ENCODE results near the gene SPOCD1. TPM values are rescaled to one million over a fixed set of nuclear protein-coding genes. Genes with fewer than 3 reads are reported as not detected.

SPOCD1 gene
- total RNA-seq, 1 donor from 2014 or later: 30.7 TPM

DNA sequence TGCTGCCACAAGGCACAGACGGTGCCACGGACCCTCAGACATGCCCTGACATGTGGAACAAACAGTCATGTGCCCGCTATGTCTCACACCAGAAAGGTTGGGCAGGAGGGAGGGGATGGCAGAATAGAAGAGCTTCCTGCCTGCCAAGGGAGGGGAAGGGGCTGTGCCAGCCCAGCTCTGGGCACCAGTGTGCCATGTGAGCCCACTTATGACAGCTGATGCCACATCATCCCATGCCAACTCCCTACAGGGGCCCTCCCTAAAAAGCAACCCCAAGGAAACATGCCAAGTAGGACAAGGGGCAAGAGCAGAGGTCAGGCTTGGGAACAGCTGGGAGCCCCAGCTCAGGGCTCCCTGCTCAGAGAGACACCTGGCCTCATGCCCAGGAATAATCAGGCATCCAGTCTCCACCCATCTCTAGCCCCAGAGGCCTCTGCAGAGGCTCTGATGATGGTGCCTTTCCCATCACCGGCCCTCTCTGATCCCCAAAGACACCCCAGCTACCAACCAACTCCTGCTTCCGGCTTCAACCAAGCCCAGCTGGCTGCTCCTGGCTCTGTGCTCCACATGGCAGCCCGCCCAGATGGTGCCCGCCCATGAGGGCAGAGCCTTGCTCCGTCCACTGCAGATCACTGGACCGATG is 62.0 kb downstream of the SPOCD1 start:
- intact Hi-C loops (cut with DNase I): no loop called here
- peak overlapping the region; percentile 60 to 70 for H3K27ac ChIP-seq
- no peaks in the 10 kb centered on the region for H3K36me3 ChIP-seq
- H3K4me3 ChIP-seq: no peak overlapping the region
- TF ChIP-seq, protein P1, sequence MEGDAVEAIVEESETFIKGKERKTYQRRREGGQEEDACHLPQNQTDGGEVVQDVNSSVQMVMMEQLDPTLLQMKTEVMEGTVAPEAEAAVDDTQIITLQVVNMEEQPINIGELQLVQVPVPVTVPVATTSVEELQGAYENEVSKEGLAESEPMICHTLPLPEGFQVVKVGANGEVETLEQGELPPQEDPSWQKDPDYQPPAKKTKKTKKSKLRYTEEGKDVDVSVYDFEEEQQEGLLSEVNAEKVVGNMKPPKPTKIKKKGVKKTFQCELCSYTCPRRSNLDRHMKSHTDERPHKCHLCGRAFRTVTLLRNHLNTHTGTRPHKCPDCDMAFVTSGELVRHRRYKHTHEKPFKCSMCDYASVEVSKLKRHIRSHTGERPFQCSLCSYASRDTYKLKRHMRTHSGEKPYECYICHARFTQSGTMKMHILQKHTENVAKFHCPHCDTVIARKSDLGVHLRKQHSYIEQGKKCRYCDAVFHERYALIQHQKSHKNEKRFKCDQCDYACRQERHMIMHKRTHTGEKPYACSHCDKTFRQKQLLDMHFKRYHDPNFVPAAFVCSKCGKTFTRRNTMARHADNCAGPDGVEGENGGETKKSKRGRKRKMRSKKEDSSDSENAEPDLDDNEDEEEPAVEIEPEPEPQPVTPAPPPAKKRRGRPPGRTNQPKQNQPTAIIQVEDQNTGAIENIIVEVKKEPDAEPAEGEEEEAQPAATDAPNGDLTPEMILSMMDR (IDR thresholded peaks at IDR 0.05): no peak
- no peaks in the 10 kb centered on the region for H3K27me3 ChIP-seq
- peaks cover 11 to 30% of the 10 kb centered on the region in 2 donors for H3K4me1 ChIP-seq
- DNase-seq (ENCODE audit: low spot score in 2 of 2): peak in 1 of 2 donors; percentile 71
- no peaks in the 10 kb centered on the region for H3K9me3 ChIP-seq

DNA sequence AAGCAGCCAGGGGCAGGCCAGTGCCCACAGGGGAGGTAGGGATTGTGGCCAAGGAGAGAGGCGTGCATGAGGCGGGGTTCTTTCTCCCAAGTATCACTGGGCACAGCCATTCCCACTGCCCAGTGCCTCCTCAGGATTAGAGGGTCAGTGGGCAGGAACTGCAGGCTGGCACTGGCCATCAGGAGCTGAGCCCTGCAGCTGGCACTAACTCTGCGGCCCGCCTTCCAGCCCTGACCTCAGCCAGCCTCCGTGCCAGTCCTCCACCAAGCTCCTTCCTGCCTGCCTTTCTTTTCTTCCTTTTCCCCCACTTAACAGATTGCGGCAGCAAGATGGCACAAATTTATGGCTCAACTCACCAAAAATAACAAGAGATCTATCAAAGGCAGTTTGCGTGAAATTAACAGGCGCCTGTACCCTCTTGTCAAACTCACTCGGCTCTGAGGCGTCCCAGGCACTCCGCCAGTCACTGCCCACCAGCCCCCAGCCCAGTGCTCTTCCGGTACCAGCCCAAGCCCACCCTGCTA is 62.8 kb downstream of the SPOCD1 start:
- DNase-seq (ENCODE audit: low spot score in 2 of 2): no peak
- no peaks in the 10 kb centered on the region for H3K27me3 ChIP-seq
- no peaks in the 10 kb centered on the region for H3K36me3 ChIP-seq
- peaks cover 11 to 30% of the 10 kb centered on the region in 2 donors for H3K4me1 ChIP-seq
- intact Hi-C loops (cut with DNase I): no loop called here
- no peak overlapping the region for H3K4me3 ChIP-seq
- peak overlapping the region; percentile 60 to 70 for H3K27ac ChIP-seq
- TF ChIP-seq, protein P1 (IDR thresholded peaks at IDR 0.05): no peak
- H3K9me3 ChIP-seq: no peaks in the 10 kb centered on the region

DNA sequence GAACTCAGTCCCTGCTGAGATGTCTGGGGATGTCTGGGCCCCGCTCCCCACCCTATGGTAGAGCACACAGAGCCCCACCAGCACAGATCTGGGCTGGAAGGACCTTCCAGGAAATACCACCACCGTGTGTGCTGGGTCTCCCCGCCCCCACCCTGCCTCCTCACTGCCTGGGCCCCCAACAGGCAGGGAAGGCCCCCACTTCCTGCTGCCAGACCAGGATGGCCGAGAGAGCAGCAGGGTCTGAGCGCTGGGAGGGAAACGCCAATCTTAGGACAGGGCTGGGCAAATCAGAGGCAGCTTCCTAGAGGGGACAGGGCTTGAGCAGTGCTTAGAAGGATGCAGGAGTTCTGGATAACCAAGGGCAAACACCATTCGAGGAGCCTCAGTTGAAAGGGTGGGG is 63.6 kb downstream of the SPOCD1 start:
- H3K4me1 ChIP-seq: peaks cover 11 to 30% of the 10 kb centered on the region in 2 donors
- no peaks in the 10 kb centered on the region for H3K27me3 ChIP-seq
- no peak overlapping the region for H3K27ac ChIP-seq
- TF ChIP-seq, protein P1 (IDR thresholded peaks at IDR 0.05): no peak
- no peak overlapping the region for H3K4me3 ChIP-seq
- intact Hi-C loops (cut with DNase I): no loop called here
- H3K9me3 ChIP-seq: no peaks in the 10 kb centered on the region
- H3K36me3 ChIP-seq: no peaks in the 10 kb centered on the region
- DNase-seq (ENCODE audit: low spot score in 2 of 2): no peak

DNA sequence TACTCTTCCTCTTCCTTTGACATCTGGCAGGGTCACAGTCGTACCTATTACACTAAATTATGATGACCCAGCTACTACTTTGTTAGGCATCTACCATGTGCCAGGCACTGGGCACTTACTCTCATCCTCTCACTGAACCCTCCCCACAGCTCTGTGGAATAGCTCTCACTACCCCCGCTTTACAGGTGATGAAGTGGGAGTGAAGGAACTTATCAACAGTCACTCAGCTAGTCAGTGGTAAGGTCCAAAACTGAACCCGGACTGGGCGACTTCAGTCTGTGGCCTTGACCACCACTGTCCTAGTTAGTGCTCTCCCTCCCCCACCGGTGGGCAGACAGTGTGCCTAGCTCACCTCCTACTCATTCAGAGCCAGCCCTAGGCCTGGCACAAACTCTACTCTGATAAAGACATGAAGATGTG is 64.0 kb downstream of the SPOCD1 start:
- Histone ChIP-seq H3K27ac (no peak overlapping the region), H3K9me3 (no peaks in the 10 kb centered on the region), H3K4me1 (peaks cover 11 to 30% of the 10 kb centered on the region in 2 donors), H3K4me3 (no peak overlapping the region), H3K36me3 (no peaks in the 10 kb centered on the region), H3K27me3 (no peaks in the 10 kb centered on the region)
- intact Hi-C loops (cut with DNase I): no loop called here
- no peak for DNase-seq (ENCODE audit: low spot score in 2 of 2)
- TF ChIP-seq, protein P1 (IDR thresholded peaks at IDR 0.05): no peak

DNA sequence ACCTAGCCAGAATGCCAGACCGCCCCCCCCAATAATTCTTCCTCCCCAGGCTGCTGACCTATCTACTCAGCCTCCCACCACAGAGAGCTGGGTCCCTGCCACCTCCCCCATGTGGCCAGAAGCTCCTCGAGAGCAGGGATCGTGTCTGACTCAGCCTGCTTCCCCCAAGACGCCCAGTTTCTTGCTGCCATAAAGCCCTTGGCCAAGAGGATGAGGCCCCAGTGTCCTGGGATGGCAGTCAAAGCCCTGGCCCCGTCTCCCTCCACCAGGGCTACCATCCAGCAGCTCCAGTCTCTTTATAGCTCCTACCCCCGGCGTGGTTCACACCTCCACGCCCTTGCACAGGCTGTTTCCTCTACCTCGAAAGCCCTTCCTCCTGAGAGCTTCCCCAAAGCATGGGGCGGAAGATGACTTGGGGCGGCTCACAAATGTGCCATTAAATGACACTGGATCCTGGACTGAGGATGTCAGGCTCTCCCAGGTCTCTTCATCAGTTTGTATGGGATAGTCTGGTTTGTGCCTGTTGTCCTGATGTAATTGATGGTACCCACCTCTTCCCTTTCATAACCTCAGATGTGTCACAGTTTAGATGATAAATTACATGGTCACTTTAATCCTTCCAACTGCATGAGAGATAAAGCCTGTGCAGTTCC is 64.8 kb downstream of the SPOCD1 start:
- intact Hi-C loops (cut with DNase I): no loop called here
- Histone ChIP-seq H3K27ac (no peak overlapping the region), H3K36me3 (no peaks in the 10 kb centered on the region), H3K27me3 (no peaks in the 10 kb centered on the region), H3K4me1 (peaks cover 11 to 31% of the 10 kb centered on the region in 2 donors), H3K9me3 (no peaks in the 10 kb centered on the region), H3K4me3 (no peak overlapping the region)
- TF ChIP-seq, protein P1 (IDR thresholded peaks at IDR 0.05): no peak
- DNase-seq (ENCODE audit: low spot score in 2 of 2): no peak
